AML-193 (cell line): ENCODE data around the gene CNTNAP2.

ENCODE experiments used
- DNase-seq, 2 experiments: peaks; one replicate each; lab custom pipeline; 2025; lab: John Stamatoyannopoulos, UW

Gene CNTNAP2

GRCh38 chr7:146296028-146296427 is 179.4 kb downstream of the CNTNAP2 start:
- DNase-seq: no peak

DNA sequence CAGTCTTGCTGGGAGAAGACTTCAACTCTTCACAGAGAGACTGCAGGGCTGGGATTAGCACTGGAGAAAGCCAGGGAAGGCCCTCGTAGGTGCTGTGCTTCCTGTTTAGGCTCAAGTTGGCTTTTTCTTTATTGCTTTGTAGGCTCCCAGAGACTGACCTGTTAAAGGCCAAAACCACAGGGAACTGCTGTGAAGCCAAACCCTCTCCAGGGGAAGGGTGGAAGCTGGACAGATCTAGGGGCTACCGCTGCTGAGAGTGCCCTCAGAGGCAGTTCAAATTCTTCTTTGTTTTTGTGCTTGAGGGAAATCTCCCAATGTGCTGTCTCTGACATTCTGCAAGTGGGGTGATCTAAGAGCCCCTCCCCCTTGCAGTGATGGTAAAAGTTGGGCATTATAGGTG is 198.4 kb downstream of the CNTNAP2 start:
- DNase-seq: no peak

DNA sequence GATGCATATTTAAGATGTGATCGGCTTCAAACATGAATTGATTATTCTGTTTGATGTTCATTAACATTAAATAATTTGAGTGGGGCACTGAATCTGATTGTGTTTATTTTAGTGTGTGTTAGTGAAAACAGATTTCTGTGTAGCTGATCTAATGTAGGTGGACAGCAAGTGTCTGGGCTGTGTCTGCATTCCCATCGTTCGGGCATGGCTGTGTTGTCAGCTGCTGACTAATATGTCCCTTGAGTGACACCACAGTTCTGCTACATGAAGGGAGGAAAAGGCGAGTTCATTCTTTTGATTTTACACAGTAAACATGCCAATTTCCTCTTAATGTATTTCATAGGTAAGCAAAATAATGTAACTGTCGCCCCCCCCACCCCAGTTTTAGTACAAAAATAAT is 203.0 kb downstream of the CNTNAP2 start:
- DNase-seq: no peak

DNA sequence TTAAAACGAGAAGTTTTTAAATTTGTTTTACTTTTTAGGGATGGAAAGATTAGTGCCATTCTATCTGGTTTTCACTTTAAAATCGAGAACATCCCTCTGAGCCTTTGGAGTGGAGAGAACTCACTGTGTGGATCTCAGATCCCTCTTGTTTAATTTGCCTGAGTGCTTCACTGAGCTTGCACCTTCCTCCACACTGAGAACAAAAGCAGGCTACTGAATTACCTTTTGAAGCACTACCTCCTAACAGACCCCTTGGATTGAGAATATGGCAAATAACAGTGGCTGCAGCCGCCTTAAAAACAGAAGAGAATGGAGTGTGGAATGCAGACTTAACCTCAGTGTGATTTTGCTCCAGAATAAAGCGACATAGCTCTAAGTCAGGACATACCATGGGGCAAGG is 204.7 kb downstream of the CNTNAP2 start:
- DNase-seq: no peak

DNA sequence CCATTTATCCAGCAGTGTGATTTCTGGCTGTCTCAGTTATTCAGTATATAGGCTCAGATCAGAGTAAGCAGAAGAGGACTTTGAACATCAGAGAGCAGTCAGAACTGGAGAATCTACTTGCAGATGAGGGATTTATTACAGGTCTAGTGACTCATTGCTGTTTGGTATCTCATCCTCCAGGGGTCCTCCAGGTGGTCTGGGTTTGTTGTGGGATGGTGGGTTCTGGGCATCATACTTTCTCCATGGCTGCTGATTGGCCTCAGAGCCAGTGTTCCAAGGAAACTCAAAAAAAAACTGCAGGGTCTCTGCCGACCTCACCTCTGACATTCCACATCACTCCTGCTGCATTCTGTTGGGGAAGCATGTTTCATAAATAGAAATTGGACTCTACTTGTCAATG is 214.8 kb downstream of the CNTNAP2 start:
- no peak for DNase-seq

DNA sequence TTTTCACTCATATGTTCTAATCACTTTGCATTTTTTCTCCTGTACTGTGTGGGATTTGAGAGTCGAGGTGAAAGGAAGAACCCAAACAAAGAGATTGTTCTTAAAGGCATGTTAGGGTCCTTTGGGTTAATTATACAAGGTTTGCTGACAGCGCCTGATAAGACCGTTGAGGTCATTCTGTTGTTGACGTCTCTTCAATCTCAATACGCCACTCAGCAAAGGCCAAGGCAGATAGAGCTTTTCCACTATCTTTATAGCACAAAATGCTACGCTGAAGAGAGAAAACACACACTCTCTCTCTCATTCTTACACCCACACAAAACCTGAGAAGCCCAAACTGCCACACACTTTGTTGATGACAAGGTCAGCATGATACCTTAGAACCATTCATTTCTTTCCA is 228.7 kb downstream of the CNTNAP2 start:
- DNase-seq: no peak

DNA sequence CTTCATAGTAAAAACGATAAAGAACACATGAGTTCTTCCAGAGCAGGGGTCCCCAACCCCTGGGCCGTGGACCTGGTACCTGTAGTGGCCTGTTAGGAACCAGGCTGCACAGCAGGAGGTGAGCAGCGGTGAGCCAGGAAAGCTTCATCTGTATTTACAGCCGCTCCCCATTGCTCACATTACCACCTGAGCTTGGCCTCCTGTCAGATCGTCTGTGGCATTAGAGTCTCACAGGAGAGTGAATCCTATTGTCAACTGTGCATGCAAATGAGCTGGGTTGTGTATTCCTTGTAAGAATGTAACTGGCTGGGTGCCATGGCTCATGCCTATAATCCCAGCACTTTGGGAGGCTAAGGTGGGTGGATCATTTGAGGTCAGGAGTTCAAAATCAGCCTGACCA is 229.5 kb downstream of the CNTNAP2 start:
- DNase-seq: no peak

DNA sequence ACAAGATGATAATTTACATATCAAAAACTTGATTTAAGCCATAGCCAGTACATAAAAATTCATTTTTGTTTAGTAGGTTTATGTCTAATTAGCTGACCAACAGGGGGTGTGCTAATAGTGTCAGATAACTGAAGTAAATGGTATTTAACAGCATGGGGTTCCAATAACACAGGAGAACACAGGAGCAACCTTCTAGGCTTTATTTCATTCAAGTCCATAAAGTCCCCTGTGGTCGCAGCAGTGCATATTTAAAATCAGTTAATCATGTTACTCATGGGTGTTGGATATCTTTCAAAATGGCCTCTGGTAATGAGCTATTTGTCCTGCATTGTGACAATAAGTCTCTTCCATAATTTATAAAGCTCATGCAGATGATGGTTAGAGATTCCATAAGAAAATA is 238.6 kb downstream of the CNTNAP2 start:
- no peak for DNase-seq

- DNase-seq: no peak
These were observed 242.6 kb downstream of the CNTNAP2 start for GRCh38 chr7:146359176-146359575.

DNA sequence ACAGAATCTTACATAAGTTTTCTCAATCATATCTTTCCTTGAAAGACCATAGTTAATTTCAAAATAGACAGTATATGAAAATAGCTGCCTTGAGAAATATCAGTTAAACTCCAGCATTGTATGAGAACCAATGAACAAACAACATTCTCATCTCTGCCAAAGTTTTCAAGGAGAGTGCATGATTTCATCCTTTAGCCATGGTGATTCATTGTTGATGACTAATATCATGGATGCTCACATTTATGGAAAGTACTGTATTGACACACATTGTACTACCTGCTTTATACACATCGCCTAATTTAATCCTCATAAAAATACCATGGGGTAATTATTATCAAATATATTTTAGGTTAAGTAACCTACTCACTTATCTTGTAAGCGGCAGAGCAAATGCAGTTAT is 250.3 kb downstream of the CNTNAP2 start:
- no peak for DNase-seq

- DNase-seq: no peak
These were observed 253.6 kb downstream of the CNTNAP2 start for GRCh38 chr7:146370171-146370570.

DNA sequence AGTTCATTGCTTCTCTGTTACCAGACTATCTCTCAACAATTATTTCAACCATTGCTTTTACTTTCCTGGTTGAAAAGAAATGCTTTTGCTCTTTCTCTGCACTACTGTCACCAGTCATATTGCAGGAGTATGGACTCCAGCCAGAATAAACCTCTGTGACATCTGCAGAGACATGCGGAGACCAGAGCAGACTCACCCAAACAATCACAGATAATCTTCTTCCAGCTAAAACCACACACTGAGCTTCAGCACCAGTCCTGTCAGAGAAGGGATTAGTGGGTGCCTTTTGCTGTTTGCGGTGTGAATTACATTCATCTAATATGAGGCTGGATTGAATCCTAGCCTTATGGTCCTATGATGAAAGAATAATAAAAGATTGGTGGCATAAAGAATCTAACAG is 258.6 kb downstream of the CNTNAP2 start:
- DNase-seq: no peak

GRCh38 chr7:146378196-146378595 is 261.6 kb downstream of the CNTNAP2 start:
- DNase-seq: no peak

DNA sequence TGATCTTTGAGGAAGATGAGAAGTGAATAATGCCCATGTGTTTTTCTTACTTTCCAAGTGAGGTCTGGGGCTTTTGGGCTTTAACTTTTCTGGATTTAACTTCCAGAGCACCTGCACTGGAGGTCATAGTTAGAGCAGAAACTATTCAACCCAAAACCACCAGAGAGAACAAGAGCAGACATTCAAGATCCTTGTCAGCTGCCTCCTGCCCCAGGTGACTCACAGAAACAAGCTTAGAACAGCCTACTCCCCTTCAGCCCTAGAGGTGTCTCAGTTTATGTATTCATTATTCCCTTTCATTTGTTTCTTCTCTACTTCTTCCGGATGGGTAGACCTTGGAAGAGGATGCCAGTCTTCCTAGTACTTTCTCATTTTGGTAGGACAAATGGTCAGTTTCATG is 270.5 kb downstream of the CNTNAP2 start:
- no peak for DNase-seq

GRCh38 chr7:146388928-146389327 is 272.3 kb downstream of the CNTNAP2 start:
- DNase-seq: no peak

GRCh38 chr7:146393346-146393745 is 276.7 kb downstream of the CNTNAP2 start:
- no peak for DNase-seq

DNA sequence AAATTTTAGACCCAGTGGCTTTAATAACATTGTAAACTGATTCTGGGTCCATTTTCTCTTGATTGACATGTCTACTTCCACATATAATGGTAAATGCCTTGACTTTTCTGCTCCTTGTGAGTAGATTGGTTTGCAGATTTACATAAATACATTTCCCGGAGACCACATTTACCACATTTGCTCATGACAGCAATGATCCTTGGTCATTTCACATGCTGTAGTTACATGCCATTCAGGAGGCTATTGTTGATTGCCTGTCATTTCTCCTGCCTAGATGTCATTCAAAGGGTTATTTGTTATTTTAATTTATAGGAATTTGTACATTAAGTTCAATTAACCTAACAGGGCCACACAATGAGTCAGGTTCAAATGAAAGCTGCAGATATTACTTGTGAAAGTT is 280.5 kb downstream of the CNTNAP2 start:
- DNase-seq: no peak

DNA sequence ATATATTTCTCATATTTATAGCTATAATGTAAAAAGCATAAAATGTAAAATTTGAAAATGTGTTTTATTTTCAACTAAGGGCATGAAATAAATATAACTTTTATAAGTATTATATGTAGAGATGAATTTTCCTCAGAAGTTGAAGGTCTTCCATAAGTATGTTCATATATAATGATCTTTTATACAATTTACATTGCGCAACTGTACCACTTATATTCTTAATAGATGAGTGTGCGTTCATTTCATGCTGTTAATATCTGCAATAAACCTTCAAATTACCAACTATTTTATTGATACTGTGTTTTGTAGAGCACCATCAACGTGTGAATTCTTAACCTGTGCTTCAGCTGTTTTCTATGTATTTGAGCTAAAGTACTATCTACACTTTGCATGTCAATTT is 285.3 kb downstream of the CNTNAP2 start:
- no peak for DNase-seq

- DNase-seq: no peak
These were observed 289.1 kb downstream of the CNTNAP2 start for GRCh38 chr7:146405737-146406136.

DNA sequence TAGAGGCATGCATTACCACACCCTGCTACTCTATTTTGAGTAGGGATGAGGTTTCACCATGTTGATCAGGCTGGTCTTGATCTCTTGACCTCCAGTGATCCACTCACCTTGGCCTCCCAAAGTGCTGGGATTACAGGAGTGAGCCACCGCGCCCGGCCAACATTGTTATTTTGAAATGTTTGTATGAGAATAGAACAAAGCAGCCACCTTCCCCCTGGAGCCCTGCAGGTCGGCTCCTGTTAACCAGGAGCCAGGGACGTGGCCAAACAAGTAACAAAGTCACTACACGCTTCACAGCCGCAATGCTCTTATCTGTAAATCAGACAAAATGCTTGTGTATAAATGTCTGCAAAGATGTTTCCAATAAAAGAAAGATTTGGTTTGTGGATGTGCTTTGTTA is 295.4 kb downstream of the CNTNAP2 start:
- no peak for DNase-seq

DNA sequence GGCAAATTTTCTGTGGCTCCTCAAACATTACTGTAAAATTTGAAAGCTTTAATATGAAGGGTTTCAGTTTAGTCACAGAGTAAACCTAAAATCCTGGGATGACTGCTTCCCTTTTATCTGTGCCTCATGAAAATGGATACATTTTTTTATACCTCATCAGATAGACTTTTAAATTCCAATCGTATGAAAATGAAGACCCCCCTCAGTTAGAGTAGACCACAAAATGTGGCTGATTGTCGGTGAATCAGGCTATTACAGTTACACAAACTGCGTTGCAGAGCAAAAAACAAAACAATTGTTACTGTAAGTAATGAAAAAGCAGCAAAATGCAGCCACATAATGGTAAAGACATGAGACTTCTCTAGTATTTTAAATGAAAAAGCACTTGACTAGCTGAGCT is 296.2 kb downstream of the CNTNAP2 start:
- DNase-seq: no peak

GRCh38 chr7:146414373-146414772 is 297.8 kb downstream of the CNTNAP2 start:
- DNase-seq: no peak

DNA sequence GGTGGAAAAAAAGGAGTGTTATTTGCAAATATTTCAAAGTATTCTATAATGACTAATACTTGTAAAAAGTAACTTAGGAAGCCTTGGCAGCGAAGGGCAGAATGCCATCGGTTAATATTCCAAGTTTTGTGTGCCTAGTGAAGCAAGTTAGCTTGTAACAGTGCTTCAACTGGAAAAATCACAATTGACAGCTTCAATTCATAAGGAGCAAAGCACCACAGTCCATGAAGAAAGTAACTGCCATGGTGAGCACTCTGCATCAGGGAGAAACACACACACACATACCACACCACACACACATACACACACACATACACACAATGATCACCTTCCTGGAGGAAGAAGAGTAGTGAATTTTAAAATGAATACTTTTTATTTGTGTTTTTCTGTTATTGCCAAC is 298.3 kb downstream of the CNTNAP2 start:
- DNase-seq: no peak

DNA sequence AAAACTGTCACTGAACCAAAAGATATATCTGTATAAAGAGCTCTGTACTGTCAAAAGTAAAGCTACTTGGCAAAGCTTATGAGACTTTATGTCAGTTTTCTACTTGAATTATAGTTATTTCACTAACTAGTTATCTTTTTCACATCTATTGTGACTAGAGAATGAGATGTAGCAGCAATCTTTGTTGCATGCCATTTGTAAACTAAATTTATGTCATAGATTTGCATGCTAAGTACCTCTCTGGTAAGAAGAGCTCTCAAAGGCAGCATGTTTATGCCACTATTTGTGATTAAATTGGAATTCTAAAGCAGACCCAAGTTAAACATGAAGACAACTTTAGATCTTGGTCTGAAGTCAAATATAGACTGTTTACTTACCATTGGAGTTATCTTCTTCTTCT is 300.6 kb downstream of the CNTNAP2 start:
- no peak for DNase-seq

GRCh38 chr7:146423446-146423845 is 306.8 kb downstream of the CNTNAP2 start:
- no peak for DNase-seq
